SU-DHL-6 (cell line): ENCODE measurements around the gene ID1.

Experiments used
- H2AFZ ChIP-seq: fragments of 200-600 bp; sonication (generic); 2 replicates; pipeline ENCODE4 v1.6.1; 2014; ENCODE audit warnings: low read depth, mild to moderate bottlenecking, moderate library complexity, mixed read lengths, antibody characterized with exemption, low read length; ENCODE audit not compliant: severe bottlenecking
- H3F3A ChIP-seq: fragments of 200-600 bp; shearing (Covaris generic); 2 replicates; pipeline ENCODE4 v1.6.0; 2016; ENCODE audit warnings: antibody characterized with exemption, mild to moderate bottlenecking; ENCODE audit not compliant: insufficient read depth
- H3K27ac ChIP-seq: fragments of 200-600 bp; sonication (generic); 2 replicates; pipeline ENCODE4 v1.5.1; 2016; ENCODE audit warnings: low read depth, mild to moderate bottlenecking, low read length, moderate library complexity, mixed read lengths
- H3K27me3 ChIP-seq: fragments of 200-600 bp; sonication (generic), shearing (Covaris generic); 2 replicates; pipeline ENCODE4 v1.6.0; 2014; ENCODE audit warnings: mild to moderate bottlenecking, low read length
- H3K36me3 ChIP-seq: fragments of 200-600 bp; sonication (generic); 2 replicates; pipeline ENCODE4 v1.6.1; 2014; ENCODE audit warnings: mild to moderate bottlenecking, low read length, mixed read lengths
- H3K4me2 ChIP-seq: fragments of 300-600, 200-600 bp; shearing (Covaris generic), sonication (generic); 2 replicates; pipeline ENCODE4 v1.6.0; 2014; ENCODE audit warnings: low read length, low read depth, mild to moderate bottlenecking; ENCODE audit not compliant: poor library complexity, severe bottlenecking
- H3K4me3 ChIP-seq: fragments of 200-600 bp; sonication (generic); 2 replicates; pipeline ENCODE4 v1.5.1; 2014; ENCODE audit warnings: antibody characterized with exemption, low read length, mild to moderate bottlenecking, mixed read lengths; ENCODE audit not compliant: insufficient read depth, poor library complexity, severe bottlenecking
- H3K79me2 ChIP-seq: fragments of 200-600 bp; sonication (generic); 2 replicates; pipeline ENCODE4 v1.6.1; 2014; ENCODE audit warnings: mild to moderate bottlenecking, low read length, moderate library complexity; ENCODE audit not compliant: insufficient read depth
- H3K9ac ChIP-seq: fragments of 200-600 bp; sonication (generic); 2 replicates; pipeline ENCODE4 v1.7.0; 2014; ENCODE audit warnings: mild to moderate bottlenecking, low read length
- H3K9me2 ChIP-seq: fragments of 200-600 bp; sonication (generic); replicated peaks from 2 replicates; pipeline ENCODE4 v1.6.1; 2014; ENCODE audit warnings: low read length; ENCODE audit not compliant: insufficient read depth
- H3K9me3 ChIP-seq: fragments of 200-600 bp; sonication (generic); 2 replicates; pipeline ENCODE4 v1.6.1; 2014; ENCODE audit warnings: low read length, mixed read lengths; ENCODE audit not compliant: insufficient read depth
- H4K20me1 ChIP-seq: fragments of 200-600 bp; sonication (generic); 2 replicates; pipeline ENCODE4 v1.6.1; 2014; ENCODE audit warnings: low read depth, mild to moderate bottlenecking, antibody characterized with exemption, low read length, moderate library complexity, mixed read lengths
- EZH2phosphoT487 ChIP-seq: fragments of 200-600 bp; sonication (generic), shearing (Covaris generic); conservative IDR thresholded peaks from 2 replicates; pipeline ENCODE4 v1.6.1; 2018; ENCODE audit warnings: mild to moderate bottlenecking, antibody characterized with exemption, low read length, moderate library complexity, mixed read lengths
- TF ChIP-seq, protein P1 (sequence below): fragments of 200-600 bp; sonication (generic); IDR thresholded peaks from one replicate; pipeline ENCODE4 v1.5.1; 2017; ENCODE audit warnings: antibody characterized with exemption, mild to moderate bottlenecking, low read length, moderate library complexity; ENCODE audit not compliant: insufficient read depth, poor library complexity, severe bottlenecking

The ID1 gene

DNA sequence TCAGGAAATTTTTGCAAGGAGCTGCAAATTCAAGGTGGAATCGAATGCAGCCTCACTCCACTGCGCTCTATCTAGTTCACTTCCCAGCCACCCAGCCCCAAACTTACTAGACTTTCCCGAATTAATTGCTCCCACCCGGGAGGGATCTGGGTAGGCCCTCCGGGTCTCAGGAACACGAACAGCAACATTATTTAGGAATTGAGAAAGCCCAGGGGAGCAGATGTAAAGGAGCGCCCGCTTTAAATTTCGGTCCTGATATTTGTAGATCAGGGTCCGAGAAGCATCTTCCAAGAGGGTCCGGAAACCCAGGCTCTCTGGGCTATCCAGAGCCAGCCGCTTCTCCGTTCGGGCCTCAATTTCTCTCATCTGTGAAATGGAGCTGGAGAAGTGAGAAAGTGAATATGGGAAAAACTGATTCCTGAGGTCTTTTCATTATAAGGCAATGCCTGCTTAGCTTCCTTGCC lies 490 bp upstream of the ID1 start:
- Histone ChIP-seq H3K36me3 (no peaks in the 10 kb centered on the region), H3K4me3 (peak overlapping the region; percentile 67), H3F3A (peaks cover 13% of the 10 kb centered on the region), H3K9me3 (no peaks in the 10 kb centered on the region), H3K9me2 (no peaks in the 10 kb centered on the region), H3K27ac (peak overlapping the region; percentile 63), H3K79me2 (no peaks in the 10 kb centered on the region), H2AFZ (peak overlapping the region; percentile 38), H4K20me1 (no peaks in the 10 kb centered on the region), H3K27me3 (no peaks in the 10 kb centered on the region; the same call in 1 of the 2 replicates), H3K4me2 (peak overlapping the region; percentile 93), H3K9ac (peak overlapping the region; percentile 64)
- no peak for TF ChIP-seq EZH2phosphoT487
- TF ChIP-seq, protein P1, sequence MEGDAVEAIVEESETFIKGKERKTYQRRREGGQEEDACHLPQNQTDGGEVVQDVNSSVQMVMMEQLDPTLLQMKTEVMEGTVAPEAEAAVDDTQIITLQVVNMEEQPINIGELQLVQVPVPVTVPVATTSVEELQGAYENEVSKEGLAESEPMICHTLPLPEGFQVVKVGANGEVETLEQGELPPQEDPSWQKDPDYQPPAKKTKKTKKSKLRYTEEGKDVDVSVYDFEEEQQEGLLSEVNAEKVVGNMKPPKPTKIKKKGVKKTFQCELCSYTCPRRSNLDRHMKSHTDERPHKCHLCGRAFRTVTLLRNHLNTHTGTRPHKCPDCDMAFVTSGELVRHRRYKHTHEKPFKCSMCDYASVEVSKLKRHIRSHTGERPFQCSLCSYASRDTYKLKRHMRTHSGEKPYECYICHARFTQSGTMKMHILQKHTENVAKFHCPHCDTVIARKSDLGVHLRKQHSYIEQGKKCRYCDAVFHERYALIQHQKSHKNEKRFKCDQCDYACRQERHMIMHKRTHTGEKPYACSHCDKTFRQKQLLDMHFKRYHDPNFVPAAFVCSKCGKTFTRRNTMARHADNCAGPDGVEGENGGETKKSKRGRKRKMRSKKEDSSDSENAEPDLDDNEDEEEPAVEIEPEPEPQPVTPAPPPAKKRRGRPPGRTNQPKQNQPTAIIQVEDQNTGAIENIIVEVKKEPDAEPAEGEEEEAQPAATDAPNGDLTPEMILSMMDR: no peak

DNA sequence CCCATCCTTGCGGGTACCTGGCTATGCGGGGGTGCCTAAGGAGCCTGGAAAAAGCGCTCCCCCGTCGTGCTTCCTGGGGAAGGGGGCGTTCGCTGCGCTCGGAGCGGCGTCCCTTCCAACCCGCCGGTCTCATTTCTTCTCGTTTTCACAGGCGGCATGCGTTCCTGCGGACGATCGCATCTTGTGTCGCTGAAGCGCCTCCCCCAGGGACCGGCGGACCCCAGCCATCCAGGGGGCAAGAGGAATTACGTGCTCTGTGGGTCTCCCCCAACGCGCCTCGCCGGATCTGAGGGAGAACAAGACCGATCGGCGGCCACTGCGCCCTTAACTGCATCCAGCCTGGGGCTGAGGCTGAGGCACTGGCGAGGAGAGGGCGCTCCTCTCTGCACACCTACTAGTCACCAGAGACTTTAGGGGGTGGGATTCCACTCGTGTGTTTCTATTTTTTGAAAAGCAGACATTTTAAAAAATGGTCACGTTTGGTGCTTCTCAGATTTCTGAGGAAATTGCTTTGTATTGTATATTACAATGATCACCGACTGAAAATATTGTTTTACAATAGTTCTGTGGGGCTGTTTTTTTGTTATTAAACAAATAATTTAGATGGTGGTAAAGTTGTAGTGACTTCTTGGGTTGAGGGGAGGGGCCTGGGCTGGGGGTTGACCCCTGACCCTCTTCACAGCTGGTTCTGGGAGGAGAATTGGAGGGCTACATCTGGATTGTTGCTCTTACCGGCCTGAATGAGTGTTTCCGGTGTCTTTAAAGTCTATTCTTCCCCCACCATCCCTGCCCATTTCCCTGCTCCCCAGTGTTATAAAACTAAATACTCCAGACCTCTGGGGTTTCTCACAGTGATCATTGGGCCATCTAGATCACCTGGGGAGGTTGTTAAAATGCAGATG lies 1.1 kb downstream of the ID1 start:
- H3K4me3 ChIP-seq: peak overlapping the region; percentile 67
- H3K27me3 ChIP-seq: no peaks in the 10 kb centered on the region; the same call in 1 of the 2 replicates

DNA sequence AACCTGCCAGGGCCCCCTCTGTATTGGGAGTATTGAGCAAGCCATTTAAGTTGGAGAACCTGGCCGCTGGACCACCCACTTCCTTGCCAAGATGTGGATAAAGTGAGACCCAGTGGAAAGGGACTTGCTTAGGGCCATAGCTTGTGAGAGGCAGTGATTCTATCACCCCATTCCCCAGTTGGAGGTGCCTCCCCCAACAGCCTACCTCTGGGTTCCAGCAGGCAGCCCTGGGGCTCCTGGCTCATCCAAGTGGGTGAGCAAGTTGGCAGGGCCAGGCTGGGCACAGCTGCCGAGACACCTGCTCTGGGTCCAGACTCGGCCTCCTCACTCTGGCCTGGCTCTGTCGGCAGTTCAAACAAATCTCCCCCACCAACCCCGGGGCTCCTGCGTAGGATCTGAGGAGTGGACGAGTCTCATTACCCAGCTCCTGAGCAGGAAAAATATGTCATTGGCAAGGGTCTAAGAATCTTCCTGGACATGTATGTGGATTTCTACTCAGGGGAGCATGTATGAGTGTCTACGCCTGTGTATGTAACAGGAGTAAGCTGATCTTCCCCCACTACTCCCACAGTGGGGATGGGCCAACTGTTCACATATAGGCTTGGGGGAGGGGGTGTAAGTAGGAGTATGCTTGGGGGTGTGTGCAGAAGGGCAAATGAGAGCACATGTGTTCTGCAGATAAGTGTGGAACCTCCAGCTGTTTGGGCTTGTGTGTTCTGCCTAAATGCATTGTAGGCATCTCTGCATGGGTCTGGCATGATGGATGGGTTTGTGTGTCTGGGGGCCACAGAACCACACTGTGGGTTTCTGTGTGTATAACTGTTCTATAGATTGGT lies 1.9 kb downstream of the ID1 start:
- no peaks in the 10 kb centered on the region; the same call in 1 of the 2 replicates for H3K27me3 ChIP-seq

More for the DNA sequence above, 1.1 kb downstream of the ID1 start:
- TF ChIP-seq EZH2phosphoT487: no peak
- TF ChIP-seq, protein P1: no peak
- H3K4me2 ChIP-seq: peak overlapping the region; percentile 93
- no peaks in the 10 kb centered on the region for H3K9me2 ChIP-seq
- no peaks in the 10 kb centered on the region for H4K20me1 ChIP-seq
- H3K36me3 ChIP-seq: no peaks in the 10 kb centered on the region
- peak overlapping the region; percentile 64 for H3K9ac ChIP-seq
- no peaks in the 10 kb centered on the region for H3K9me3 ChIP-seq
- H2AFZ ChIP-seq: peak overlapping the region; percentile 46
- peaks cover 13% of the 10 kb centered on the region for H3F3A ChIP-seq
- H3K27ac ChIP-seq: no peak overlapping the region
- no peaks in the 10 kb centered on the region for H3K79me2 ChIP-seq

More for the DNA sequence above, 1.9 kb downstream of the ID1 start:
- no peaks in the 10 kb centered on the region for H3K36me3 ChIP-seq
- H3K9me2 ChIP-seq: no peaks in the 10 kb centered on the region
- H3K27ac ChIP-seq: no peak overlapping the region
- H4K20me1 ChIP-seq: no peaks in the 10 kb centered on the region
- TF ChIP-seq EZH2phosphoT487: no peak
- TF ChIP-seq, protein P1: no peak
- peaks cover 13% of the 10 kb centered on the region for H3F3A ChIP-seq
- no peaks in the 10 kb centered on the region for H3K9me3 ChIP-seq
- 0 out of 2 replicates have a peak overlapping the region, but pooled peaks have one; percentile 64 for H3K9ac ChIP-seq
- peak overlapping the region; percentile 93 for H3K4me2 ChIP-seq
- no peaks in the 10 kb centered on the region for H3K79me2 ChIP-seq
- H3K4me3 ChIP-seq: peak overlapping the region; percentile 67
- H2AFZ ChIP-seq: no peak overlapping the region
